ENCODE results near the gene CDH4.

Gene CDH4

GRCh38 chr20:61361501-61361900 lies 109.4 kb downstream of the CDH4 start:
- no peak for DNase-seq

- no peak for DNase-seq
Measured at GRCh38 chr20:61364147-61364546, 112.1 kb downstream of the CDH4 start.

- no peak for DNase-seq
Measured at GRCh38 chr20:61366914-61367313, 114.9 kb downstream of the CDH4 start.

- DNase-seq: no peak
Measured at GRCh38 chr20:61369731-61370520, 117.9 kb downstream of the CDH4 start.

GRCh38 chr20:61370841-61371303 lies 118.8 kb downstream of the CDH4 start:
- DNase-seq: no peak

- DNase-seq: no peak
Measured at GRCh38 chr20:61371501-61372136, 119.6 kb downstream of the CDH4 start.

- DNase-seq: no peak
Measured at GRCh38 chr20:61372137-61373054, 120.3 kb downstream of the CDH4 start.

GRCh38 chr20:61373055-61373399 lies 121.0 kb downstream of the CDH4 start:
- DNase-seq: no peak

GRCh38 chr20:61373956-61374545 lies 122.0 kb downstream of the CDH4 start:
- no peak for DNase-seq

GRCh38 chr20:61376541-61377240 lies 124.6 kb downstream of the CDH4 start:
- no peak for DNase-seq

GRCh38 chr20:61378694-61379355 lies 126.8 kb downstream of the CDH4 start:
- DNase-seq: no peak

GRCh38 chr20:61379898-61380544 lies 128.0 kb downstream of the CDH4 start:
- no peak for DNase-seq

GRCh38 chr20:61380545-61380915 lies 128.5 kb downstream of the CDH4 start:
- no peak for DNase-seq

- no peak for DNase-seq
Measured at GRCh38 chr20:61382194-61382593, 130.1 kb downstream of the CDH4 start.

GRCh38 chr20:61385296-61385695 lies 133.2 kb downstream of the CDH4 start:
- no peak for DNase-seq

GRCh38 chr20:61385731-61386130 lies 133.7 kb downstream of the CDH4 start:
- no peak for DNase-seq

GRCh38 chr20:61387204-61387953 lies 135.3 kb downstream of the CDH4 start:
- DNase-seq: no peak

- no peak for DNase-seq
Measured at GRCh38 chr20:61387954-61388348, 135.9 kb downstream of the CDH4 start.

GRCh38 chr20:61389077-61389476 lies 137.0 kb downstream of the CDH4 start:
- no peak for DNase-seq

GRCh38 chr20:61391185-61391584 lies 139.1 kb downstream of the CDH4 start:
- DNase-seq: no peak
